22Rv1 (cell line): ENCODE measurements around the gene ITPK1.

ENCODE experiments used
- CTCF ChIP-seq: fragments of 450-650 bp; IDR thresholded peaks from 2 replicates; pipeline ENCODE4 v1.5.1; 2017; ENCODE audit warnings: mild to moderate bottlenecking
- ZFX ChIP-seq: fragments of 450-650 bp; IDR thresholded peaks from 2 replicates; pipeline ENCODE4 v1.6.1; 2017; ENCODE audit warnings: antibody characterized with exemption, borderline replicate concordance

DNA sequence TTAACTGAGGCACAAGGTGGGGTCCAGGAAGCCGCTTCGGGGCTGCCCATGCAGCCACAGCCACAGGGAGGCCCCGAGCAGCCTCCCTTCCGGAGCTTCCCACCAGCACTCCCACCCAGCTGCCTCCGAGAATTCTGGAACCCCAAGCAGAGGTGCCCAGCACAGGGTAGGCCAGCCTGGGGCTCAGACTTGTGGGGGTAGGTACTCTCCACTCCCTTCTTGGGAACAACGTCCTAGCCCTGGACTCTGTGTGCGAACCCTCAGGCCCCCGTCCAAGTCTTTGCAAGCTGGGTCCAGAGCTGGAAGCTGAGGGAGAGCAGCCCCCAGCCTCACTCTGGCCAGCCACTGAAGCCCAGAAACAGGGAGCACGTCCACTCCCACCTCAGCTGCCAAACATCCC is 16.1 kb downstream of the ITPK1 start:
- TF ChIP-seq CTCF (no peak), ZFX (no peak)
